Activated CD8-positive, alpha-beta memory T cell treated with anti-CD3 and anti-CD28 coated beads for 48 hours (primary cell): ENCODE results near the gene NPLOC4.

Experiments
- DNase-seq, 3 experiments: peaks; one replicate each; pipeline ENCODE4 v3.0.0-alpha.2; 2020; ENCODE audit warnings: low read depth in 2 of 3, low spot score in 2 of 3

NPLOC4 gene

DNA sequence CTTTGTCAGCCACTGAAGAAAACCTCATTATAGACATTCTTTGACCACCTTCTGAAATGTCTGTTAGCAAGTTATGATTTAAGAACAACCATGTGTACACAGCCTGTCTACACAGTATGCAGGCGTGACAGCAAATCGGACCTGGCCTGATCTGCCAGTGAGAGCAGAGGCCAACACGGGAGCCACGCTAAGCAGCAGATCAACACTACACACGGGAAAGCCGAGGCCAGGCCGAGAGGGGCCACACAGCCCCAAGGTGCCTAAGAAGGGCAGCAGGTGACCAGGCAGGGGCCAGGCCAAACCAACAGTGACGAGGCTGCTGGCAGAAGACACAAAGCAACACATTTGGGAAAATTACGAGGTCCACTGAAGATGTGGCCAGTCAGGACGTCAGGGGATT is 68.5 kb downstream of the NPLOC4 start:
- DNase-seq, result no peak

- no peak for DNase-seq
These were observed 69.7 kb downstream of the NPLOC4 start for GRCh38 chr17:81567191-81567590.

GRCh38 chr17:81566461-81567126 is 70.3 kb downstream of the NPLOC4 start:
- DNase-seq, result no peak

GRCh38 chr17:81565231-81565630 is 71.7 kb downstream of the NPLOC4 start:
- DNase-seq, result no peak

DNA sequence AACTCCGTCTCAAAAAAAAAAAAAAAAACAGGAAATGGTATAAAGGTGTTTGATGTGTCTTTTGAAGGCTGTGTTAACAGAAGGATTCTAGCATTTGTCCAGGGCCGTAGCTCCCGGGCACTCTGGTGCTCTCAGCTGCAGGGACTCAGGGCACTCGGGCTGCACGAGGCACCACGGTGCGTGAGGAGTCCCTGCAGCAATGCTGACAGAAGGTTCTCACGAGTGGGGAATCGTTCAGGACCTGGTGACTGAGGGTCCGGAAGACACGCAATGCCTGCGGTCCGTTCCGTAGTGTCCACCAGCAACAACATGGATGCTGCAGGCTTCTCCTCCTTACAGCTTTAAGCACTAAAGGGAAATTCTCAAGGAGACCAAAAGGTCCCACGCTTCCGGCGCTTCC is 72.1 kb downstream of the NPLOC4 start:
- DNase-seq, result no peak

- no peak for DNase-seq
These were observed 72.9 kb downstream of the NPLOC4 start for GRCh38 chr17:81563861-81564586.

GRCh38 chr17:81561494-81561885 is 75.4 kb downstream of the NPLOC4 start:
- DNase-seq, result no peak

GRCh38 chr17:81558941-81559806 is 77.7 kb downstream of the NPLOC4 start:
- no peak for DNase-seq

GRCh38 chr17:81558115-81558468 is 78.8 kb downstream of the NPLOC4 start:
- no peak for DNase-seq

GRCh38 chr17:81557276-81558114 is 79.4 kb downstream of the NPLOC4 start:
- no peak for DNase-seq

DNA sequence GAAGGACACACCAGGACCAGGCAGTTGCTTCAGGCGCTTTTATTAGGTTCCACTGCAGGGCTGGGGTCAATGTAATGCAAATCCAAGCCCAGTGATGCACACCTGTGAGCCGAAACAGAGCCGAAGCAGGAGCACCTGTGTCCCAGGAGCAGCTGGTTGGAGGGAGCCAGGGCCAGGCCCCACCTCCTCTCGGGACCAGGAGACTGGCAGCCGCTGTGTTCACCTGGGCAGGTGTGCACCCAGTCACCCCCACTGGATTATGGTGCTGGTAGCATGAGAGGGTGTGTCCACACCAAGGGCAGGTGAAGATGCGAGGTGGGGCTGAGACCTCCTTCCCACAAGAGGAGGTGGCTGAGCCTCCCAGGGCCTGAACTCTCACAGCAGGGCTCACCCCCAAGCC is 80.0 kb downstream of the NPLOC4 start:
- DNase-seq, result no peak

- DNase-seq, result no peak
These were observed 80.7 kb downstream of the NPLOC4 start for GRCh38 chr17:81556175-81556691.

DNA sequence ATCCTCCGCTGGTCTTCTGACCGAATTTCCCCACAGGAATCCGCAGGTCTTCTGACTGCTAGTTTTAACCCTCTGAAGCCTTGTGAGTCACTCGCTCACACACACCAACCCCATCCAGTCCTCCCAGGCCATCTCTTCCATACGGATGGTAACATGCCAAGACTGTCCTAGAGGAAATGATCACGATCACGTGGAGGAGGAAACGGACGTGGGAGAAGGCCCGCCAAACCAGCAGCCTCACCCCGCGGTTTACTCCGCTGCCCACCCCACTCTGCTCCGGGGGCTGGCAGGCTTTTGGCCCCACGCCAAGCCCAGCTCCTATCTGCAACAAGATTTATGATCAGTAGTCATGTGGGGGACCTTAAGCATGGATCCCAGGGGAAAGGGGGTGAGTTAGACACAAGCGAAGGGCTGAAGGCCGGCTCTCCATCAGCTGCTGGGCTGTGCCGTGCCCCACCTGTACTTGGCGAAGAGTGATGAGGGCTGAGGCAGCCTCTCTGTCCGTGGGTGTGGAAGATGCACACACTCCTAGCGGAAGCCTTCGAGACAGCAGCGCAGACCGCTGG is 83.2 kb downstream of the NPLOC4 start:
- DNase-seq, result no peak

DNA sequence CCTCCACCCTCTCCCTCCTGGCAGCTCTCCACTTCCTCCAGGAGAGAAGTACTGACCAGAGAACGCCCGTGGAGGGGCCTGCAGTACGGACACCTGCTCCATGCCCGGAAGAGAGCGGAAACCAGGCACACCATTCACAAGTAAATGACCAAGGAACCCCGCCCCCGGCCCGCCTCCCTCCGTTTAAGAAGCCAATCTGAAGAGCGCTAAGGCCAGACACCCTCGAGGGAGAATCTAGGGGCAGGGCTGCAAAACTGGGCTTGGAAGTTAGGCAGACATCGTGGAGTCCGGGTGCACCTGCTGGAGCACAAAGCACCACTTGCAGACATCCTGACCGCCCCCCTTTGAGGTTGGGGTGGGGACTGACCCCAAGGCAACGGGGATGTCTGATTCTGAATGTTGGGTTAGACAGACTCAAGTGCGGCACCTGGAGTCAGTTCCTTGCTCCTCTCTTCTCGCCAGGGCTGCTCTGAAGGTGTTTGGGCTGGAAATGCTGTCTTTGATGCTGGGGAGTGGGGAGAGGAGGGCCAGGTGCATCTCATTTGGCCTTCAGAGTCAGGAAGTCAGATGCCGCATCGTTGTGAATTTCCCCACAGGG is 83.8 kb downstream of the NPLOC4 start:
- DNase-seq, result peak in 2 of 3 experiments; percentile 56 to 63

DNA sequence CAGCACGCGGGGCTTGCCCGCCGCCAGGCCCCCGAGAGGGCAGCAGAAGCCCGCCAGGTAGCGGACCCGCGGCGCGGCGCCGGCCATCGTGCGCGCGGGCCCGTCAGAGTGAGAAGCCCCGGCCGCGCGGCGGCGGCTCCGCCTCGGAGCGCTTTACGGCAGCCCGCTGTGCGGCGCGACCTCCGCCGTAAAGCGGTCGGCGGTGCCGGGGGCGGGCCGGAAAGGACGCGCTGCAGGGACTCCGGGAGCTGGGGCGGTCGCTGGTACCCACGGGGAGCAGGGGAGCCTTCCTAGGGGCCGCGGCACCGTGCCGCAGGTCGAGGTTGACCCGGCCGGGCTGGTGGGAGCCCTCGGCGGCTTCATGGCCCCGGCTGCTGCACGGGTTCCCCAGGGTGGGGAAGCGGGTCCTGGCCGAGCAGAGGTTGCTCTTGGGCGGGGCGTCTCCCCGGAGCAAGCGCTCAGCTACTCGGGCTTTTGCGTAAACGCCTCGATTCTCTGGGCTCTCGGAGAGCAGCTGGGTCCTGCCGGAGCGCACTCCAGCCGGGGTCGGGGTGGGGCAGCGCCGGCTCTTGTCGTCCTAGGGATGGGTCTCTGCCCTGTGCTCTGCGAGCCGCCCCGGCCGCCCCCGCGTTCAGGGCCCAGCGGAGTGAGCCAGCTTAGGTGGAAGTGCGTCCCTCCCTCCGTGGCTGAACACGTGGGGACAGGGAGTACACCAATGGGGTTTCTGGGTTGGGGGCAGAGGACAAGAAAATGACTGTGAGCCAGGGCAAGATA is 84.5 kb downstream of the NPLOC4 start, which contains the start of gene FAAP100:
FAAP100 (minus strand) TSS at position 110 of the 774 bp plus-strand sequence; CDS start at position 87, 23 bp downstream.
- DNase-seq, result peak; percentile 75 to 82 (median 78)

DNA sequence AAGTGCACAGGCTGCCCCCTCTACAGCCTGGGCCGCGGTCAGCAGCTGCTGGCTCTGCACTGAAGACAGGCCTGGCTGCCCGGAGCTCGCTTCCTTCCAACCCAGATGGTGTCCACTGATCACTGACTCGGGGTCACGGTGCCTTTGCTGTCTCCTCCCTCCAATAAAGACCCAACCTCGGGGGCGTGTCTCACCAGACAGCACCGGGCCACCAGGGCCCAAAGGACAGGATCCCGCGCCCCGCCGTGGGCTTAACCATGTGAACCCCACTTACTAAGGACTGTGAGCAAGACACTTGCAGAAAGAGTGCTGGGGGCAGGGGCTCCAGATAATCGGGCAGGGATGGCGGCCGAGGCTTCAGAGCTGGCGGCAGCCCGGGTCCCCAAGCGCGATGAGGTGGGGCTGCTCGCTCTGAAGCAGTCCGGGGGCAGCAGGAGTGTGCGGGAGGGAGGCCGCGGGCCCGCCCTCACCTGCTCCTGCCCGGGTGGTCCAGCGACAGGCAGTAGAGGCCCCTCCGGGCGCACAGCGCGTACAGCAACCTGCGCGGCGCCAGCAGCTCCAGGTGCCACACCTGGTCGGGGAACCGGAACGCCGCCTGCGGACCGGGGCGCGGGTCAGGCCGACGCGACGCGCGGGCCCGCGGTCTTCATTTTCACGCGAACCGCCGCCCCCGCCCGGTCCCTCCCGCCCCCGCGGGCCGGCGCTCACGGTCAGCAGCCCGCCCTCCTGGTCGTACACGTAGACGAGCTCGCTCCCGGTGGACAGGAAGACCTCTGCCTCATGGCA is 85.3 kb downstream of the NPLOC4 start:
- DNase-seq, result no peak

DNA sequence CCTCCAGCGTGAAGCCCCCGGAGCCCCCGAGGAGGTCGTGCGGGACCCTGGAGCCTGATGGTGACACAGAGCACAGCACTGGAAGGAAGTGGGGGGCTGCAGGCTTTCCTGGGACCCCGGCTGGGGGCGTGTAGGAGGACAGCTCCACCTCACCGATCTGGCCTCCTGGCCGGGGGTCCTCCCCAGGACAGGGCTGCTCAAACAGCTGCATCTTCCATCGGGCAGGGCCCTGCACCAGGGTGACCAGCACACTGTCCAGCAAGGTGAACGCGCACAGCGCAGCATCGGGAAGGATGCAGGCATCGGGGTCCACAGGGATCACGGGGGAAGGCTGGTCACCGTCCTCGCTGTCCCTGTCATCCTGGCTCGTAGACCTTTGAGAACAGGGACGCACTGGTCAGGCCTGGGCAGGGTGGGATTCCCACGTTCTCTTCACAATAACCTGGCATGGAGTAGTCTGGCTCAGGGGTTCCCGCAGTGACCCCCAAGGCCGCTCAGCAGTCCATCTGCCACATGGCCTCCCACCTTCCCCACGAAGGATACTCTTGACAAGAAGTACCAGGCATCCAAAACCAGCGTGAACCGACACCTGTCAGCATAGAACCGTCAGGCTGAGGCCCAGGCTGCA is 86.0 kb downstream of the NPLOC4 start:
- DNase-seq, result no peak

- DNase-seq, result no peak
These were observed 86.6 kb downstream of the NPLOC4 start for GRCh38 chr17:81550285-81550684.
